ENCODE data around the gene PIGT.

Gene PIGT

GRCh38 chr20:45461225-45461624 lies 45.3 kb downstream of the PIGT start:
- no peak overlapping the region for H2BK12ac ChIP-seq (ENCODE audit: low read length)
- H3K4ac ChIP-seq (ENCODE audit: low read depth, low read length): no peak overlapping the region
- no peak overlapping the region for H3K27ac ChIP-seq (ENCODE audit: low read depth, low read length)
- no peak overlapping the region for H3K4me3 ChIP-seq (ENCODE audit: low read depth, low read length)
- H3K9me3 ChIP-seq (ENCODE audit: insufficient read depth, low read depth, low read length): no peaks in the 10 kb centered on the region
- WGBS (ENCODE audit: extremely low coverage, insufficient coverage, insufficient read length): no CpG with 5 or more reads among the region's 1 CpG
- no peak overlapping the region for H3K14ac ChIP-seq (ENCODE audit: low read length)
- no peak for DNase-seq
- H3K79me1 ChIP-seq (ENCODE audit: low read length): no peaks in the 10 kb centered on the region
- H2AK5ac ChIP-seq (ENCODE audit: low read length): no peak overlapping the region
- H4K12ac ChIP-seq (ENCODE audit: low read depth, low read length): no peak overlapping the region
- H3K4me1 ChIP-seq (ENCODE audit: control insufficient read depth in 1 of 2, insufficient read depth in 2 of 2, low read length in 2 of 2): peaks cover 0 to 3% of the 10 kb centered on the region in 2 experiments
- no peaks in the 10 kb centered on the region for H3K27me3 ChIP-seq (ENCODE audit: insufficient read depth, low read length)
- no peak overlapping the region for H4K91ac ChIP-seq (ENCODE audit: low read depth, low read length)
- no peak overlapping the region for H2BK5ac ChIP-seq (ENCODE audit: low read depth, low read length, poor library complexity)
- no peaks in the 10 kb centered on the region for H3K36me3 ChIP-seq (ENCODE audit: control insufficient read depth in 1 of 2, insufficient read depth in 2 of 2, low read length in 2 of 2)
- no peak overlapping the region for H2AFZ ChIP-seq (ENCODE audit: insufficient read depth, low read length, poor library complexity)
- no peak overlapping the region for H3K9ac ChIP-seq (ENCODE audit: low read length)
- no peak overlapping the region for H3K18ac ChIP-seq (ENCODE audit: low read length)
- no peak overlapping the region for H4K8ac ChIP-seq (ENCODE audit: low read depth, low read length)
- H3K4me2 ChIP-seq (ENCODE audit: low read length): no peak overlapping the region
- no peak overlapping the region for H2BK120ac ChIP-seq (ENCODE audit: insufficient read depth, low read length, poor library complexity)
- H3K23ac ChIP-seq (ENCODE audit: low read length): no peak overlapping the region
- no peaks in the 10 kb centered on the region for H3K79me2 ChIP-seq (ENCODE audit: control insufficient read depth, insufficient read depth, low read length, poor library complexity)

GRCh38 chr20:45462711-45463509 lies 47.0 kb downstream of the PIGT start:
- no CpG with 5 or more reads among the region's 6 CpGs for WGBS (ENCODE audit: extremely low coverage, insufficient coverage, insufficient read length)
- H3K79me2 ChIP-seq (ENCODE audit: control insufficient read depth, insufficient read depth, low read length, poor library complexity): no peaks in the 10 kb centered on the region
- H4K12ac ChIP-seq (ENCODE audit: low read depth, low read length): no peak overlapping the region
- H2AK5ac ChIP-seq (ENCODE audit: low read length): no peak overlapping the region
- H2BK12ac ChIP-seq (ENCODE audit: low read length): no peak overlapping the region
- H3K36me3 ChIP-seq (ENCODE audit: control insufficient read depth in 1 of 2, insufficient read depth in 2 of 2, low read length in 2 of 2): no peaks in the 10 kb centered on the region
- no peak overlapping the region for H3K9ac ChIP-seq (ENCODE audit: low read length)
- no peak overlapping the region for H3K4me3 ChIP-seq (ENCODE audit: low read depth, low read length)
- no peak overlapping the region for H2AFZ ChIP-seq (ENCODE audit: insufficient read depth, low read length, poor library complexity)
- H3K4me1 ChIP-seq (ENCODE audit: control insufficient read depth in 1 of 2, insufficient read depth in 2 of 2, low read length in 2 of 2): peaks cover 0 to 3% of the 10 kb centered on the region in 2 experiments
- H3K79me1 ChIP-seq (ENCODE audit: low read length): no peaks in the 10 kb centered on the region
- H3K4me2 ChIP-seq (ENCODE audit: low read length): no peak overlapping the region
- H3K14ac ChIP-seq (ENCODE audit: low read length): no peak overlapping the region
- no peak overlapping the region for H3K4ac ChIP-seq (ENCODE audit: low read depth, low read length)
- no peak overlapping the region for H4K8ac ChIP-seq (ENCODE audit: low read depth, low read length)
- no peak overlapping the region for H2BK120ac ChIP-seq (ENCODE audit: insufficient read depth, low read length, poor library complexity)
- H3K23ac ChIP-seq (ENCODE audit: low read length): no peak overlapping the region
- H3K27me3 ChIP-seq (ENCODE audit: insufficient read depth, low read length): no peaks in the 10 kb centered on the region
- H4K91ac ChIP-seq (ENCODE audit: low read depth, low read length): no peak overlapping the region
- H3K18ac ChIP-seq (ENCODE audit: low read length): no peak overlapping the region
- H2BK5ac ChIP-seq (ENCODE audit: low read depth, low read length, poor library complexity): no peak overlapping the region
- H3K27ac ChIP-seq (ENCODE audit: low read depth, low read length): no peak overlapping the region
- H3K9me3 ChIP-seq (ENCODE audit: insufficient read depth, low read depth, low read length): no peaks in the 10 kb centered on the region
- no peak for DNase-seq

GRCh38 chr20:45463709-45464108 lies 47.8 kb downstream of the PIGT start:
- Histone ChIP-seq H3K18ac (ENCODE audit: low read length) (no peak overlapping the region), H3K4me1 (ENCODE audit: control insufficient read depth in 1 of 2, insufficient read depth in 2 of 2, low read length in 2 of 2) (peaks cover 0 to 3% of the 10 kb centered on the region in 2 experiments), H3K14ac (ENCODE audit: low read length) (no peak overlapping the region), H3K4me3 (ENCODE audit: low read depth, low read length) (no peak overlapping the region), H3K9ac (ENCODE audit: low read length) (no peak overlapping the region), H4K91ac (ENCODE audit: low read depth, low read length) (no peak overlapping the region), H4K12ac (ENCODE audit: low read depth, low read length) (no peak overlapping the region), H3K9me3 (ENCODE audit: insufficient read depth, low read depth, low read length) (no peaks in the 10 kb centered on the region), H2BK120ac (ENCODE audit: insufficient read depth, low read length, poor library complexity) (no peak overlapping the region), H4K8ac (ENCODE audit: low read depth, low read length) (no peak overlapping the region), H3K23ac (ENCODE audit: low read length) (no peak overlapping the region), H3K36me3 (ENCODE audit: control insufficient read depth in 1 of 2, insufficient read depth in 2 of 2, low read length in 2 of 2) (no peaks in the 10 kb centered on the region), H3K79me2 (ENCODE audit: control insufficient read depth, insufficient read depth, low read length, poor library complexity) (no peaks in the 10 kb centered on the region), H3K27ac (ENCODE audit: low read depth, low read length) (no peak overlapping the region), H2BK12ac (ENCODE audit: low read length) (no peak overlapping the region), H3K79me1 (ENCODE audit: low read length) (no peaks in the 10 kb centered on the region), H3K27me3 (ENCODE audit: insufficient read depth, low read length) (no peaks in the 10 kb centered on the region), H3K4me2 (ENCODE audit: low read length) (no peak overlapping the region), H2AK5ac (ENCODE audit: low read length) (no peak overlapping the region), H3K4ac (ENCODE audit: low read depth, low read length) (no peak overlapping the region), H2BK5ac (ENCODE audit: low read depth, low read length, poor library complexity) (no peak overlapping the region), H2AFZ (ENCODE audit: insufficient read depth, low read length, poor library complexity) (no peak overlapping the region)
- DNase-seq: no peak
- no CpG with 5 or more reads among the region's 4 CpGs for WGBS (ENCODE audit: extremely low coverage, insufficient coverage, insufficient read length)

GRCh38 chr20:45465491-45466266 lies 49.7 kb downstream of the PIGT start:
- no peak overlapping the region for H2BK120ac ChIP-seq (ENCODE audit: insufficient read depth, low read length, poor library complexity)
- no peak overlapping the region for H4K91ac ChIP-seq (ENCODE audit: low read depth, low read length)
- no peaks in the 10 kb centered on the region for H3K36me3 ChIP-seq (ENCODE audit: control insufficient read depth in 1 of 2, insufficient read depth in 2 of 2, low read length in 2 of 2)
- no peak overlapping the region for H3K4me2 ChIP-seq (ENCODE audit: low read length)
- H3K14ac ChIP-seq (ENCODE audit: low read length): no peak overlapping the region
- peaks cover 10% of the 10 kb centered on the region for H3K79me1 ChIP-seq (ENCODE audit: low read length)
- no peak overlapping the region for H2BK12ac ChIP-seq (ENCODE audit: low read length)
- no peak overlapping the region for H3K9ac ChIP-seq (ENCODE audit: low read length)
- H3K4ac ChIP-seq (ENCODE audit: low read depth, low read length): no peak overlapping the region
- H3K4me1 ChIP-seq (ENCODE audit: control insufficient read depth in 1 of 2, insufficient read depth in 2 of 2, low read length in 2 of 2): peaks cover 9 to 10% of the 10 kb centered on the region in 2 experiments
- no peak overlapping the region for H2AFZ ChIP-seq (ENCODE audit: insufficient read depth, low read length, poor library complexity)
- H2BK5ac ChIP-seq (ENCODE audit: low read depth, low read length, poor library complexity): no peak overlapping the region
- H3K23ac ChIP-seq (ENCODE audit: low read length): no peak overlapping the region
- no peak overlapping the region for H4K8ac ChIP-seq (ENCODE audit: low read depth, low read length)
- H3K18ac ChIP-seq (ENCODE audit: low read length): no peak overlapping the region
- H3K79me2 ChIP-seq (ENCODE audit: control insufficient read depth, insufficient read depth, low read length, poor library complexity): peaks cover 6% of the 10 kb centered on the region
- WGBS (ENCODE audit: extremely low coverage, insufficient coverage, insufficient read length): no CpG with 5 or more reads among the region's 1 CpG
- H2AK5ac ChIP-seq (ENCODE audit: low read length): no peak overlapping the region
- H3K27me3 ChIP-seq (ENCODE audit: insufficient read depth, low read length): no peaks in the 10 kb centered on the region
- H3K9me3 ChIP-seq (ENCODE audit: insufficient read depth, low read depth, low read length): no peaks in the 10 kb centered on the region
- no peak for DNase-seq
- H3K27ac ChIP-seq (ENCODE audit: low read depth, low read length): no peak overlapping the region
- no peak overlapping the region for H4K12ac ChIP-seq (ENCODE audit: low read depth, low read length)
- H3K4me3 ChIP-seq (ENCODE audit: low read depth, low read length): no peak overlapping the region
